SK-N-SH (cell line): ENCODE measurements around the gene PCDH1. TPM values are rescaled to one million over a fixed set of nuclear protein-coding genes. Genes with fewer than 3 reads are reported as not detected.

Experiments used
- CTCF ChIA-PET: fragments of 300-600, 350-600 bp; formaldehyde crosslinking; extraction: SDS; loops from one replicate; lab custom pipeline; 2021; lab: Yijun Ruan, JAX
- POLR2A ChIA-PET: fragments of 350-600 bp; sonication (Branson Sonifier 250); formaldehyde crosslinking; extraction: SDS; loops from one replicate; lab custom pipeline; 2020; ENCODE audit warnings: antibody characterized with exemption, inconsistent platforms; lab: Yijun Ruan, JAX
- DNase-seq: peaks from one replicate; pipeline ENCODE4 v3.0.0; 2012
- H2AFZ ChIP-seq: fragments of 200-600 bp; sonication (generic); 2 replicates; pipeline ENCODE4 v1.8.1; 2016; ENCODE audit warnings: antibody characterized with exemption, mild to moderate bottlenecking, low read depth
- H3F3A ChIP-seq: fragments of 200-600 bp; sonication (generic); replicated peaks from 2 replicates; pipeline ENCODE3; 2016; ENCODE audit warnings: antibody characterized with exemption, mild to moderate bottlenecking; ENCODE audit not compliant: insufficient read depth
- H3K27ac ChIP-seq, 2 experiments: fragments of 200-500 bp in 1 of 2; fragments of 200-600 bp in 1 of 2; sonication (Bioruptor generic) in 1 of 2; sonication (generic), shearing (Covaris generic) in 1 of 2; 2 replicates each; pipeline versions ENCODE4 v1.5.1 to v1.6.1; 2014 to 2016; ENCODE audit warnings: low read depth in 2 of 2, inconsistent platforms in 1 of 2, low read length in 1 of 2, mild to moderate bottlenecking in 1 of 2, mixed read lengths in 1 of 2
- H3K27me3 ChIP-seq: fragments of 200-600 bp; sonication (generic), shearing (Covaris generic); 2 replicates; pipeline ENCODE4 v1.6.1; 2016; ENCODE audit warnings: mixed run types; ENCODE audit not compliant: insufficient read depth
- H3K36me3 ChIP-seq, 2 experiments: fragments of 200-500 bp in 1 of 2; fragments of 200-600 bp in 1 of 2; sonication (Bioruptor generic) in 1 of 2; sonication (generic) in 1 of 2; replicated peaks in 1 of 2; 2 replicates each; pipeline versions ENCODE3 to v1.5.1; 2014 to 2016; ENCODE audit warnings: low read length in 1 of 2, mild to moderate bottlenecking in 1 of 2; ENCODE audit not compliant: insufficient read depth in 2 of 2, control insufficient read depth in 1 of 2
- H3K4me1 ChIP-seq, 2 experiments: fragments of 200-500 bp in 1 of 2; fragments of 200-600 bp in 1 of 2; sonication (Bioruptor generic) in 1 of 2; sonication (generic), shearing (Covaris generic) in 1 of 2; 2 replicates each; pipeline versions ENCODE4 v1.5.1 to v1.6.1; 2014 to 2016; ENCODE audit warnings: low read depth in 1 of 2, low read length in 1 of 2, mixed run types in 1 of 2; ENCODE audit not compliant: insufficient read depth in 2 of 2, control insufficient read depth in 1 of 2
- H3K4me2 ChIP-seq: fragments of 200-600 bp; sonication (generic), shearing (Covaris generic); 2 replicates; pipeline ENCODE4 v1.6.1; 2017; ENCODE audit warnings: mixed run types
- H3K4me3 ChIP-seq, 2 experiments: fragments of 200-500 bp in 1 of 2; fragments of 200-600 bp in 1 of 2; sonication (Bioruptor generic) in 1 of 2; sonication (generic), shearing (Covaris generic) in 1 of 2; 2 replicates each; pipeline versions ENCODE4 v1.5.1 to v1.8.1; 2014 to 2016; ENCODE audit warnings: low read depth in 2 of 2, inconsistent platforms in 1 of 2, low read length in 1 of 2, mild to moderate bottlenecking in 1 of 2, mixed read lengths in 1 of 2, moderate library complexity in 1 of 2
- H3K79me2 ChIP-seq: fragments of 200-600 bp; sonication (generic); 2 replicates; pipeline ENCODE4 v1.8.1; 2017; ENCODE audit warnings: mild to moderate bottlenecking; ENCODE audit not compliant: insufficient read depth
- H3K9ac ChIP-seq: fragments of 200-600 bp; sonication (generic); 2 replicates; pipeline ENCODE4 v1.6.1; 2017; ENCODE audit warnings: mixed run types
- H3K9me2 ChIP-seq: fragments of 200-600 bp; sonication (generic); 2 replicates; pipeline ENCODE4 v1.6.1; 2017; ENCODE audit warnings: mixed run types
- H3K9me3 ChIP-seq: fragments of 200-600 bp; sonication (generic); 2 replicates; pipeline ENCODE4 v1.6.1; 2017; ENCODE audit warnings: mixed run types, mild to moderate bottlenecking, moderate library complexity
- H4K20me1 ChIP-seq: fragments of 200-600 bp; sonication (generic); 2 replicates; pipeline ENCODE4 v1.6.1; 2017; ENCODE audit warnings: mild to moderate bottlenecking, mixed run types; ENCODE audit not compliant: insufficient read depth
- CHD2 ChIP-seq: fragments of 150-350 bp; IDR thresholded peaks from 2 replicates; pipeline ENCODE4 v1.6.1; 2018; ENCODE audit warnings: low read length; ENCODE audit not compliant: partially characterized antibody
- ELF1 ChIP-seq: IDR thresholded peaks from 2 replicates; pipeline ENCODE4 v1.4.0; 2012
- EP300 ChIP-seq, 2 experiments: IDR thresholded peaks; 2 replicates each; pipeline versions ENCODE4 v1.4.0 to v1.6.1; 2012; ENCODE audit warnings: borderline replicate concordance in 1 of 2, low read depth in 1 of 2, low read length in 1 of 2
- FOXJ3 ChIP-seq: sonication (generic); formaldehyde crosslinking; IDR thresholded peaks from 2 replicates; pipeline ENCODE4 v1.5.1; 2020; ENCODE audit warnings: mild to moderate bottlenecking, missing genetic modification reagents
- FOXM1 ChIP-seq: IDR thresholded peaks from 2 replicates; pipeline ENCODE4 v1.4.0; 2012; ENCODE audit warnings: low read depth, mild to moderate bottlenecking
- GABPA ChIP-seq: IDR thresholded peaks from 2 replicates; pipeline ENCODE4 v1.4.0; 2012; ENCODE audit warnings: low read depth, mild to moderate bottlenecking
- MXI1 ChIP-seq: IDR thresholded peaks from 2 replicates; pipeline ENCODE4 v1.6.1; 2012; ENCODE audit warnings: mild to moderate bottlenecking, low read depth, low read length, improper control_type of control experiment
- NFIC ChIP-seq: IDR thresholded peaks from 2 replicates; pipeline ENCODE4 v1.4.0; 2012; ENCODE audit warnings: borderline replicate concordance
- POLR2AphosphoS5 ChIP-seq: IDR thresholded peaks from 2 replicates; pipeline ENCODE4 v1.6.1; 2012; ENCODE audit warnings: low read depth, low read length
- RFX5 ChIP-seq: IDR thresholded peaks from 2 replicates; pipeline ENCODE4 v1.6.1; 2012; ENCODE audit warnings: mild to moderate bottlenecking, improper control_type of control experiment, low read length
- RXRA ChIP-seq: IDR thresholded peaks from 2 replicates; pipeline ENCODE4 v1.4.0; 2012; ENCODE audit warnings: low read depth, mild to moderate bottlenecking, borderline replicate concordance
- SMC3 ChIP-seq: IDR thresholded peaks from 2 replicates; pipeline ENCODE4 v1.6.1; 2012; ENCODE audit warnings: low read depth, low read length, improper control_type of control experiment
- TCF12 ChIP-seq: IDR thresholded peaks from 2 replicates; pipeline ENCODE4 v1.4.0; 2012
- YY1 ChIP-seq: IDR thresholded peaks from 2 replicates; pipeline ENCODE4 v1.4.0; 2012; ENCODE audit warnings: low read depth, mild to moderate bottlenecking
- WGBS: methylation state at CpG from one replicate; pipeline ENCODE4 v1.1.6; 2017; ENCODE audit warnings: low lambda C conversion rate; 5-methylcytosine and 5-hydroxymethylcytosine counted together
- polyA plus RNA-seq, 3 experiments: library from polyadenylated mRNA; depleted of rRNA; stranded (reverse); fragments of >200 nt; gene quantifications; 2 replicates each; pipeline ENCODE4 v1.2.3, GENCODE V29; 2012
- TF ChIP-seq, protein P1 (sequence below): fragments of 150-350 bp; IDR thresholded peaks from 2 replicates; pipeline ENCODE4 v1.6.1; 2016; ENCODE audit warnings: mild to moderate bottlenecking, low read depth, low read length
- TF ChIP-seq, protein P2 (sequence below): fragments of 200-600 bp; sonication (generic); IDR thresholded peaks from 2 replicates; pipeline ENCODE4 v1.6.1; 2017; ENCODE audit warnings: antibody characterized with exemption, mild to moderate bottlenecking, moderate library complexity
- TF ChIP-seq, protein P3 (sequence below): IDR thresholded peaks from 2 replicates; pipeline ENCODE4 v1.4.0; 2012; ENCODE audit warnings: low read depth, borderline replicate concordance
- TF ChIP-seq, protein P4 (sequence below): IDR thresholded peaks from 2 replicates; pipeline ENCODE4; 2012

Gene PCDH1
- polyA plus RNA-seq, 1 of the 3 experiments (the other 2 are of a cell fraction) = 0.08 TPM

DNA sequence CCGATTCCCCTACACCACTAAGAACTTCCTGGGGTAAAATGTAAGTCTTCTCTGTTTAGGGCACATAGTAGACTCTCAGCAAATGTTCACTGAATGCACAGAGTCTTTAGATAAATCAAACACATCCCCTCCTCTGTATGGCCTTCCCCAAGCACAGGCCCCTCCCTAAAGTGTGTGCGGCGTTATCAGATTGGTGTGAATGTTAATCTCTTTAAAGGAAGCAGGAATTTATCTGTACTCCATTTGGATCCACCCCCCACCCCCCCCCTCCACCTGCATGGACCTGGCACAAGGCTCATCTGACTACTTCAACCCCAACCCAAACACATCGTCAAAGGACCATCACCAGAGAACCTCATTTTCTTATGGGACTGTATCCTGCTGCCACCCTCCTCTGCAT lies 6.3 kb downstream of the PCDH1 start:
- TF ChIP-seq GABPA (no peak), RFX5 (no peak)
- TF ChIP-seq, protein P1, sequence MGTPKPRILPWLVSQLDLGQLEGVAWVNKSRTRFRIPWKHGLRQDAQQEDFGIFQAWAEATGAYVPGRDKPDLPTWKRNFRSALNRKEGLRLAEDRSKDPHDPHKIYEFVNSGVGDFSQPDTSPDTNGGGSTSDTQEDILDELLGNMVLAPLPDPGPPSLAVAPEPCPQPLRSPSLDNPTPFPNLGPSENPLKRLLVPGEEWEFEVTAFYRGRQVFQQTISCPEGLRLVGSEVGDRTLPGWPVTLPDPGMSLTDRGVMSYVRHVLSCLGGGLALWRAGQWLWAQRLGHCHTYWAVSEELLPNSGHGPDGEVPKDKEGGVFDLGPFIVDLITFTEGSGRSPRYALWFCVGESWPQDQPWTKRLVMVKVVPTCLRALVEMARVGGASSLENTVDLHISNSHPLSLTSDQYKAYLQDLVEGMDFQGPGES = no peak
- TF ChIP-seq, protein P2, sequence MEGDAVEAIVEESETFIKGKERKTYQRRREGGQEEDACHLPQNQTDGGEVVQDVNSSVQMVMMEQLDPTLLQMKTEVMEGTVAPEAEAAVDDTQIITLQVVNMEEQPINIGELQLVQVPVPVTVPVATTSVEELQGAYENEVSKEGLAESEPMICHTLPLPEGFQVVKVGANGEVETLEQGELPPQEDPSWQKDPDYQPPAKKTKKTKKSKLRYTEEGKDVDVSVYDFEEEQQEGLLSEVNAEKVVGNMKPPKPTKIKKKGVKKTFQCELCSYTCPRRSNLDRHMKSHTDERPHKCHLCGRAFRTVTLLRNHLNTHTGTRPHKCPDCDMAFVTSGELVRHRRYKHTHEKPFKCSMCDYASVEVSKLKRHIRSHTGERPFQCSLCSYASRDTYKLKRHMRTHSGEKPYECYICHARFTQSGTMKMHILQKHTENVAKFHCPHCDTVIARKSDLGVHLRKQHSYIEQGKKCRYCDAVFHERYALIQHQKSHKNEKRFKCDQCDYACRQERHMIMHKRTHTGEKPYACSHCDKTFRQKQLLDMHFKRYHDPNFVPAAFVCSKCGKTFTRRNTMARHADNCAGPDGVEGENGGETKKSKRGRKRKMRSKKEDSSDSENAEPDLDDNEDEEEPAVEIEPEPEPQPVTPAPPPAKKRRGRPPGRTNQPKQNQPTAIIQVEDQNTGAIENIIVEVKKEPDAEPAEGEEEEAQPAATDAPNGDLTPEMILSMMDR = no peak
- TF ChIP-seq, all 33 proteins: peak for 0
- no peak for DNase-seq
- Histone ChIP-seq H3K4me3 (no peak overlapping the region), H3K27ac (no peak overlapping the region), H3F3A (no peaks in the 10 kb centered on the region), H2AFZ (no peak overlapping the region), H3K4me2 (no peak overlapping the region), H3K9me2 (no peaks in the 10 kb centered on the region), H4K20me1 (no peaks in the 10 kb centered on the region), H3K4me1 (peaks cover 0 to 20% of the 10 kb centered on the region in 2 experiments; a peak in 1 of 4 replicates), H3K9ac (no peak overlapping the region), H3K27me3 (peaks cover 67% of the 10 kb centered on the region), H3K79me2 (no peaks in the 10 kb centered on the region), H3K9me3 (no peaks in the 10 kb centered on the region), H3K36me3 (no peaks in the 10 kb centered on the region)
- POLR2A ChIA-PET = no interaction called here
- CTCF ChIA-PET = interaction anchor here (0.9 kb wide), 1 partner anchor 89 kb away, joined by 3 read pairs; no protein-coding TSS in a partner anchor
- WGBS = 73% methylated on average over 4 of the region's 4 CpGs

DNA sequence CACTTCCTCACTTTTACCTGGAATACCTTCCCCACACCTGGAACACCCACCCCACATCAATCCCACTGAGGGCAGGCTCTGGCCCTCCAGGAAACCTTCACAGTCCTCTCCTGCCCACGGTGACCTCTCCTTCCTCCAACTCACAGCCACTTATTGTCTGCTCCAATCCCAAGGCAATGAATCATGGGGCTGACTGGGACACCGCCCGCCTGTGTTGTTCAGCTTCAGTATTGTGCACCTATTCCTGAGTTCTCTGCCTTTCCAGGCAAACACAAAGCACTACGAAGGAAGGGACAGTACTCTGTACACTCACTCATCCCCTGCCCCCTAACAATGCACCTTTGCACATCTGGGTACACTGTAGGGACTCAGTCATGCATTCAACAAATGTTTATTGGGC lies 7.3 kb downstream of the PCDH1 start:
- ChIA-PET POLR2A (interaction anchor here (0.7 to 1.0 kb wide), 2 partner anchors 11 to 53 kb away, joined by 3 to 4 read pairs; partner anchors contain the start of gene DELE1), CTCF (interaction anchor here (0.9 to 2.2 kb wide), 6 partner anchors 25 to 206 kb away, joined by 3 to 10 read pairs (median 4); no protein-coding TSS in a partner anchor)
- H3K9me3 ChIP-seq = no peaks in the 10 kb centered on the region
- no peaks in the 10 kb centered on the region for H3F3A ChIP-seq
- H2AFZ ChIP-seq = no peak overlapping the region
- no peaks in the 10 kb centered on the region for H3K79me2 ChIP-seq
- no peak overlapping the region for H3K27ac ChIP-seq
- 54% methylated on average over 4 of the region's 4 CpGs for WGBS
- H3K4me3 ChIP-seq = no peak overlapping the region
- peaks cover 58% of the 10 kb centered on the region for H3K27me3 ChIP-seq
- H3K9ac ChIP-seq = no peak overlapping the region
- no peak for DNase-seq
- no peaks in the 10 kb centered on the region for H4K20me1 ChIP-seq
- no peaks in the 10 kb centered on the region for H3K36me3 ChIP-seq
- peaks cover 0 to 12% of the 10 kb centered on the region in 2 experiments; a peak in 1 of 4 replicates for H3K4me1 ChIP-seq
- TF ChIP-seq, protein P3, sequence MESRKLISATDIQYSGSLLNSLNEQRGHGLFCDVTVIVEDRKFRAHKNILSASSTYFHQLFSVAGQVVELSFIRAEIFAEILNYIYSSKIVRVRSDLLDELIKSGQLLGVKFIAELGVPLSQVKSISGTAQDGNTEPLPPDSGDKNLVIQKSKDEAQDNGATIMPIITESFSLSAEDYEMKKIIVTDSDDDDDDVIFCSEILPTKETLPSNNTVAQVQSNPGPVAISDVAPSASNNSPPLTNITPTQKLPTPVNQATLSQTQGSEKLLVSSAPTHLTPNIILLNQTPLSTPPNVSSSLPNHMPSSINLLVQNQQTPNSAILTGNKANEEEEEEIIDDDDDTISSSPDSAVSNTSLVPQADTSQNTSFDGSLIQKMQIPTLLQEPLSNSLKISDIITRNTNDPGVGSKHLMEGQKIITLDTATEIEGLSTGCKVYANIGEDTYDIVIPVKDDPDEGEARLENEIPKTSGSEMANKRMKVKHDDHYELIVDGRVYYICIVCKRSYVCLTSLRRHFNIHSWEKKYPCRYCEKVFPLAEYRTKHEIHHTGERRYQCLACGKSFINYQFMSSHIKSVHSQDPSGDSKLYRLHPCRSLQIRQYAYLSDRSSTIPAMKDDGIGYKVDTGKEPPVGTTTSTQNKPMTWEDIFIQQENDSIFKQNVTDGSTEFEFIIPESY = no peak
- TF ChIP-seq FOXM1 = no peak
- TF ChIP-seq NFIC = no peak
- no peak for TF ChIP-seq ELF1
- TF ChIP-seq, protein P4, sequence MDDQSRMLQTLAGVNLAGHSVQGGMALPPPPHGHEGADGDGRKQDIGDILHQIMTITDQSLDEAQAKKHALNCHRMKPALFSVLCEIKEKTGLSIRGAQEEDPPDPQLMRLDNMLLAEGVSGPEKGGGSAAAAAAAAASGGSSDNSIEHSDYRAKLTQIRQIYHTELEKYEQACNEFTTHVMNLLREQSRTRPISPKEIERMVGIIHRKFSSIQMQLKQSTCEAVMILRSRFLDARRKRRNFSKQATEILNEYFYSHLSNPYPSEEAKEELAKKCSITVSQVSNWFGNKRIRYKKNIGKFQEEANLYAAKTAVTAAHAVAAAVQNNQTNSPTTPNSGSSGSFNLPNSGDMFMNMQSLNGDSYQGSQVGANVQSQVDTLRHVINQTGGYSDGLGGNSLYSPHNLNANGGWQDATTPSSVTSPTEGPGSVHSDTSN = no peak
- no peak for TF ChIP-seq MXI1
- TF ChIP-seq CHD2 = no peak
- no peak for TF ChIP-seq EP300 (IDR thresholded peaks at IDR 0.05; ENCODE audit: borderline replicate concordance in 1 of 2, low read depth in 1 of 2, low read length in 1 of 2)
- no peak for TF ChIP-seq RFX5
- TF ChIP-seq YY1 = no peak
- TF ChIP-seq POLR2AphosphoS5 = no peak
- TF ChIP-seq SMC3 = no peak
- no peak for TF ChIP-seq TCF12
- TF ChIP-seq FOXJ3 (CRISPR knock-in tag) = no peak
- no peak for TF ChIP-seq RXRA
- H3K9me2 ChIP-seq = no peaks in the 10 kb centered on the region
- H3K4me2 ChIP-seq = no peak overlapping the region
